CD8-positive, alpha-beta memory T cell (primary cell): ENCODE results near the gene LARP7. TPM values are rescaled to one million over a fixed set of nuclear protein-coding genes. Genes with fewer than 3 reads are reported as not detected.
"Not testable (repeated sequence)": the region's sequence is repeated elsewhere in the genome, so short reads cannot be mapped to it uniquely, and the experiment has no call there.

Experiments used
- CTCF ChIA-PET: fragments of 350-600 bp; sonication (Branson Sonifier 250); formaldehyde crosslinking; loops from one replicate; lab custom pipeline; 2021; ENCODE audit warnings: antibody characterized with exemption; lab: Charles Lee
- POLR2A ChIA-PET: fragments of 350-600 bp; sonication (Branson Sonifier 250); formaldehyde crosslinking; loops from one replicate; lab custom pipeline; 2021; ENCODE audit warnings: antibody characterized with exemption; lab: Charles Lee
- DNase-seq, 5 donors: peaks; one replicate each; pipeline versions ENCODE4 v3.0.0 to v3.0.0-alpha.2; 2020 to 2022; ENCODE audit warnings: mixed read lengths in 1 of 5
- H3K27ac ChIP-seq: one replicate; pipeline ENCODE4 v1.7.0; 2013; ENCODE audit warnings: low read depth, mild to moderate bottlenecking, low read length, moderate library complexity
- H3K27me3 ChIP-seq: 2 replicates; pipeline ENCODE4 v1.7.0; 2013; ENCODE audit warnings: low read length, mild to moderate bottlenecking; ENCODE audit not compliant: insufficient read depth, poor library complexity, severe bottlenecking
- H3K36me3 ChIP-seq: 2 replicates; pipeline ENCODE4 v1.7.0; 2013; ENCODE audit warnings: mild to moderate bottlenecking, low read length, moderate library complexity; ENCODE audit not compliant: insufficient read depth
- H3K4me1 ChIP-seq: 2 replicates; pipeline ENCODE4 v1.7.0; 2013; ENCODE audit warnings: mild to moderate bottlenecking, low read length, moderate library complexity; ENCODE audit not compliant: insufficient read depth
- H3K4me3 ChIP-seq: 2 replicates; pipeline ENCODE4 v1.7.0; 2013; ENCODE audit warnings: mild to moderate bottlenecking, low read length
- H3K9me3 ChIP-seq: 2 replicates; pipeline ENCODE4 v1.7.0; 2013; ENCODE audit warnings: mild to moderate bottlenecking, low read length
- H3K27ac Mint-ChIP-seq, 8 donors: one replicate each; pipeline ENCODE4 v1.8.0; 2020 to 2021; ENCODE audit warnings: mixed read lengths in 8 of 8, mild to moderate bottlenecking in 6 of 8, inconsistent platforms in 3 of 8, moderate library complexity in 3 of 8
- H3K27me3 Mint-ChIP-seq, 2 donors: one replicate each; pipeline ENCODE4 v1.8.0; 2020 to 2021; ENCODE audit warnings: mixed read lengths in 2 of 2, mild to moderate bottlenecking in 1 of 2, moderate library complexity in 1 of 2
- H3K36me3 Mint-ChIP-seq, 3 donors: one replicate each; pipeline ENCODE4 v1.8.0; 2020 to 2021; ENCODE audit warnings: mixed read lengths in 3 of 3, inconsistent platforms in 1 of 3, mild to moderate bottlenecking in 1 of 3
- H3K4me1 Mint-ChIP-seq, 3 donors: one replicate each; pipeline ENCODE4 v1.8.0; 2020 to 2021; ENCODE audit warnings: mixed read lengths in 3 of 3, inconsistent platforms in 1 of 3, mild to moderate bottlenecking in 1 of 3
- H3K4me3 Mint-ChIP-seq, 7 donors: one replicate each; pipeline ENCODE4 v1.8.0; 2020 to 2021; ENCODE audit warnings: mixed read lengths in 7 of 7, mild to moderate bottlenecking in 6 of 7, moderate library complexity in 4 of 7, inconsistent platforms in 2 of 7
- H3K9me3 Mint-ChIP-seq, 5 donors: one replicate each; pipeline ENCODE4 v1.8.0; 2020 to 2022; ENCODE audit warnings: mixed read lengths in 5 of 5, mild to moderate bottlenecking in 3 of 5, moderate library complexity in 2 of 5, inconsistent platforms in 1 of 5
- polyA plus RNA-seq: library from polyadenylated mRNA; unstranded; fragments of 300-500 nt; fragmentation: Illumina TruSeq; gene quantifications from one replicate; pipeline ENCODE4 v1.2.3, GENCODE V29; 2021
- total RNA-seq, 2 experiments: library from RNA; stranded (reverse); gene quantifications; one replicate each; pipeline ENCODE4 v1.2.3, GENCODE V29; 2021

LARP7 gene
- total and polyA plus RNA-seq, 3 experiments from 2014 or later, result 46.1 to 51.4 (median 48.5) TPM

DNA sequence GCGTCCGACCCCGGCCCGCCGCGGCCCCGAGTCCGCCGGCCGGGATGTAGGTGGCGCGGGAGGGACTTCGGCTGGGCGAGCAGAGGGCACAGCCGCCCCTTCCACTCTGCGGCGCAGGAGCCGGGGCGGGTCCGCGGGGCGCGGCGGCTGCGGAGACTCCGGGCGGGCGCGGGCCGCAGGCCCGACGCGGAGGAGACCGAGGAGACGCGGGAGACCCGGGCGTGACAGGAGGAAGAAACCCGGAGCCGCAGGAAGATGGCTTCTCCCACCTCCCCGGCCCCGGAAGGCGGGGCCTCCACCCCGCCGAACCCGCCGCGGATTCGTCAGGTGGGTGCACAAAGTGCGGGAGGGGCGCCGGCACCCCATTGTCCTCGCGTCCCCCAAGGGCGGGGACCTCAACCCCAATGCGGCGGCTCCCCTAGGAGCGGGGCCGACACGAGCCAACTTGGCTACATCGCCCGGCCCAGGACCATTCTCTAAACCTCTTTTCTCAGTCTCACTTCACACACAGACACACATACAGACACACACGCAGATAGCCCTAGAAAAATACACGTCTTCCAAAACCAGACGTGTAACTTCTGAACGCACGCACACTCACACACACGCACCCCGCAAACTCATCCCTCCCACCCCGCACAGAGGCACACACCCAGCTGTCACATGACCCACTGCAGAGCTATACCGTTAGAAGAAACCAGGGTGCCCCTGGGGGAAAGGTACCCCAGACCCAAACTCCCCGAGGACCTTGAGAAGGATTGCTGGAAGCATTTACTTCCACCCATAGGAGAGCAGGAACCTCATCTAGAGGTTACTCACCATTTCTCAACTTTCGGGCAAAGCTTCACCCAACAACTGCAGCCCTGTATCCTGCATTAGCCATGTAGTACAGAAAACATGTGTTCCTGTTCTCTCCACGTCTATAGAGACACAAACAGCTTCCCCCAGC, 69.2 kb downstream of the LARP7 start:
- H3K4me1 ChIP-seq, H3K36me3 Mint-ChIP-seq, H3K9me3 Mint-ChIP-seq, H3K9me3 ChIP-seq, H3K36me3 ChIP-seq, POLR2A ChIA-PET, H3K27ac ChIP-seq, CTCF ChIA-PET: not testable (repeated sequence)
- Histone ChIP-seq H3K27me3 (peaks cover 16% of the 10 kb centered on the region), H3K4me3 (peak overlapping the region; percentile 57)
- peak overlapping the region in 6 of 8 donors; percentile 1 to 88 (median 12) for H3K27ac Mint-ChIP-seq
- H3K27me3 Mint-ChIP-seq, result peaks cover 33 to 54% of the 10 kb centered on the region in 2 donors
- H3K4me3 Mint-ChIP-seq, result peak overlapping the region; percentile 90 to 96 (median 92)
- peak in 3 of 5 donors; percentile 8 to 18 (median 16) for DNase-seq
- peaks cover 13 to 22% (median 22%) of the 10 kb centered on the region in 3 donors for H3K4me1 Mint-ChIP-seq

- Histone ChIP-seq H3K4me3 (no peak overlapping the region), H3K36me3 (no peaks in the 10 kb centered on the region), H3K27me3 (peaks cover 16% of the 10 kb centered on the region), H3K9me3 (no peaks in the 10 kb centered on the region), H3K27ac (no peak overlapping the region), H3K4me1 (no peaks in the 10 kb centered on the region)
- Mint-ChIP-seq H3K36me3 (peaks cover 0 to 3% (median 0%) of the 10 kb centered on the region in 3 donors), H3K27me3 (peaks cover 32 to 53% of the 10 kb centered on the region in 2 donors), H3K9me3 (no peaks in the 10 kb centered on the region), H3K4me1 (peaks cover 13 to 22% (median 22%) of the 10 kb centered on the region in 3 donors), H3K4me3 (peak overlapping the region; percentile 90 to 96 (median 92)), H3K27ac (peak overlapping the region in 1 of 8 donors; percentile 1)
- no peak for DNase-seq
- CTCF ChIA-PET, result no interaction called here
- POLR2A ChIA-PET, result no interaction called here
These were observed 69.9 kb downstream of the LARP7 start for GRCh38 chr4:112706840-112707207.

Other genes starting within 250 kb of the LARP7 start
- not detected for gene NEUROG2, start 121.0 kb upstream of the LARP7 start, total RNA-seq
- not detected for gene NEUROG2, start 121.0 kb upstream of the LARP7 start, polyA plus RNA-seq
- 10 to 100 TPM; 22.9 to 26.9 TPM for gene ZGRF1, start 234 bp upstream of the LARP7 start, total RNA-seq
- 0.92 TPM for gene ZGRF1, start 234 bp upstream of the LARP7 start, polyA plus RNA-seq